CD4-positive, CD25-positive, alpha-beta regulatory T cell (primary cell): ENCODE measurements around the gene NOS1AP. TPM values are rescaled to one million over a fixed set of nuclear protein-coding genes. Genes with fewer than 3 reads are reported as not detected.

Source experiments
- ATAC-seq, 2 donors: fragments of 150-1000 bp; cut with Tn5 transposase; one replicate each; pipeline ENCODE4 v1.10.0; 2021; ENCODE audit warnings: low read depth in 2 of 2, moderate number of reproducible peaks in 2 of 2, moderate library complexity in 1 of 2
- DNase-seq, 3 donors: peaks; one replicate each; pipeline versions ENCODE4 v3.0.0 to v3.0.0-alpha.2; 2012 to 2022; ENCODE audit warnings: mixed read lengths in 1 of 3
- H3K27ac ChIP-seq: one replicate; pipeline ENCODE4 v1.7.0; 2013; ENCODE audit warnings: mild to moderate bottlenecking, low read length; ENCODE audit not compliant: insufficient read depth, poor library complexity, severe bottlenecking
- H3K27me3 ChIP-seq: one replicate; pipeline ENCODE4 v1.7.0; 2013; ENCODE audit warnings: low read length; ENCODE audit not compliant: control insufficient read depth, insufficient read depth
- H3K36me3 ChIP-seq: one replicate; pipeline ENCODE4 v1.7.0; 2013; ENCODE audit warnings: mild to moderate bottlenecking, low read length, moderate library complexity; ENCODE audit not compliant: control insufficient read depth, insufficient read depth
- H3K4me1 ChIP-seq: 2 replicates; pipeline ENCODE4 v1.7.0; 2013; ENCODE audit warnings: mild to moderate bottlenecking, low read length; ENCODE audit not compliant: insufficient read depth, control insufficient read depth, poor library complexity, severe bottlenecking
- H3K4me3 ChIP-seq: one replicate; pipeline ENCODE4 v1.7.0; 2013; ENCODE audit warnings: low read depth, mild to moderate bottlenecking, low read length, moderate library complexity
- H3K9me3 ChIP-seq, 2 experiments: 1 replicate in 1 of 2; 2 replicates in 1 of 2; pipeline ENCODE4 v1.7.0; 2013; ENCODE audit warnings: low read length in 2 of 2, mild to moderate bottlenecking in 1 of 2, moderate library complexity in 1 of 2; ENCODE audit not compliant: control insufficient read depth in 2 of 2
- H3K27ac Mint-ChIP-seq, 3 donors: one replicate each; pipeline ENCODE4 v1.8.0; 2020 to 2022; ENCODE audit warnings: mild to moderate bottlenecking in 3 of 3, mixed read lengths in 3 of 3, moderate library complexity in 2 of 3
- H3K27me3 Mint-ChIP-seq: one replicate; pipeline ENCODE4 v1.8.0; 2022; ENCODE audit warnings: mild to moderate bottlenecking, mixed read lengths
- H3K36me3 Mint-ChIP-seq: one replicate; pipeline ENCODE4 v1.8.0; 2020; ENCODE audit warnings: mixed read lengths
- H3K4me1 Mint-ChIP-seq, 4 donors: one replicate each; pipeline ENCODE4 v1.8.0; 2020 to 2022; ENCODE audit warnings: mixed read lengths in 4 of 4, mild to moderate bottlenecking in 1 of 4
- H3K4me3 Mint-ChIP-seq, 4 donors: one replicate each; pipeline ENCODE4 v1.8.0; 2020 to 2022; ENCODE audit warnings: mild to moderate bottlenecking in 4 of 4, mixed read lengths in 4 of 4, moderate library complexity in 3 of 4
- H3K9me3 Mint-ChIP-seq, 7 donors: one replicate each; pipeline ENCODE4 v1.8.0; 2020 to 2022; ENCODE audit warnings: mixed read lengths in 7 of 7, mild to moderate bottlenecking in 3 of 7, moderate library complexity in 2 of 7
- polyA plus RNA-seq, 4 donors: library from polyadenylated mRNA; unstranded; fragments of 300-500 nt; fragmentation: Illumina TruSeq; gene quantifications; one replicate each; pipeline ENCODE4 v1.2.3, GENCODE V29; 2021
- total RNA-seq: library from RNA; stranded (reverse); gene quantifications from one replicate; pipeline ENCODE4 v1.2.3, GENCODE V29; 2022

NOS1AP gene
- total and polyA plus RNA-seq, 5 donors from 2014 or later = not detected

DNA sequence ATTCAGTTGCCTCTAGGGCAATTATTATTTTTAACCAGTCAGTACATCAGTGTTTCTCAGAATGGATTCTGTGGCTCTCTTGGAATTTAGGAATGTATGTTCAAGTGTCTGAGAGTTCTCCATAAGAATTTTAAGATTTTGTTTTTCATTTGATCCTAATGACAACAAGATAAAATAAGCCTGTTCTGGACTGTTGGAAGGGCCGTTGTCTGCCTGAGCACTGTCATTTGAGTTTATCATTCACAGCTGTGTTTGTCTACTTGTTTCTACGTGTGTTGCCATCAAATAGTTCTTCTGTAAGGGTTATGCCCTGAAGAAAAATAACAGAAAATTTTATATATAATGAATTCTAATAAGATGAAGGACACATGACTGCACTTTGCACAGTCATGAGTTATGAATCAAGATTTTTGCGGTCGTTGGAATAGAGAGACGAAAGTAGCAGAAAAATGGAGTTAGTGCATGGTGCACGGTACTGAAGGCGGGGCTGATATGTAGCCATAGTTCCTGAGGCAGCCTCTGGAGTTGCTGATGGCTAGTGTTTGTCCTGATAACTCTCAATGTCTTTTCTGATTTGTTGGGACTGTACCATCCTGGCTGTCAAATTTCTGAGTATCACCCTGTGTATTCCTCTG is 92.5 kb downstream of the NOS1AP start:
- Mint-ChIP-seq H3K27me3 (peaks cover 24% of the 10 kb centered on the region), H3K4me1 (no peaks in the 10 kb centered on the region)
- H3K27ac ChIP-seq = no peak overlapping the region

DNA sequence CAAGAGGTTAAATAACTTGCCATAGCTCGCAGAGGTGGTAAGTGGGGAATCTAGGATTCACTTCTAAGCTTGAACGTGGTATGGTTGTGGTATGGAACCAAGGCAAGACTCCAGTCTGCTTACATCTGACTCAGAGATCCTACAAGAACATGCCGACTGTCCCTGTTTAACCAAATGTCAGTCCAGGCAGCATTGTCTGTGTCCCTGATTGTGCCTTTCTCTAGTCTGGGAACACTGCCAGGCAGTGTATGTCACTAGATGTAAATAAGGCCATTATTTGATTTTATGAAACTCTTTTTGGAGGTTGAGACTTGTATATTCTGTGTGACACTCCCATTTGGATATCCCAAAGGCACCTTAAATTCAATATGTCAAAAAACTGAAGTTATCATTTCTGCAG is 96.0 kb downstream of the NOS1AP start:
- H3K27me3 ChIP-seq = peaks cover 8% of the 10 kb centered on the region
- Mint-ChIP-seq H3K4me1 (no peaks in the 10 kb centered on the region), H3K36me3 (no peaks in the 10 kb centered on the region), H3K27ac (no peak overlapping the region), H3K4me3 (no peak overlapping the region), H3K9me3 (peaks cover 0 to 2% (median 0%) of the 10 kb centered on the region in 7 donors), H3K27me3 (peaks cover 25% of the 10 kb centered on the region)
- no peaks in the 10 kb centered on the region for H3K4me1 ChIP-seq
- H3K9me3 ChIP-seq = no peaks in the 10 kb centered on the region
- DNase-seq (no peak), ATAC-seq (no peak)
- no peak overlapping the region for H3K27ac ChIP-seq
- no peak overlapping the region for H3K4me3 ChIP-seq
- no peaks in the 10 kb centered on the region for H3K36me3 ChIP-seq

More for the DNA sequence above, 92.5 kb downstream of the NOS1AP start:
- Histone ChIP-seq H3K9me3 (no peaks in the 10 kb centered on the region), H3K4me3 (no peak overlapping the region), H3K36me3 (no peaks in the 10 kb centered on the region), H3K4me1 (no peaks in the 10 kb centered on the region), H3K27me3 (peaks cover 8% of the 10 kb centered on the region)
- ATAC-seq (no peak), DNase-seq (no peak)
- no peak overlapping the region for H3K27ac Mint-ChIP-seq
- no peak overlapping the region for H3K4me3 Mint-ChIP-seq
- no peaks in the 10 kb centered on the region for H3K36me3 Mint-ChIP-seq
- peaks cover 0 to 2% (median 0%) of the 10 kb centered on the region in 7 donors for H3K9me3 Mint-ChIP-seq

DNA sequence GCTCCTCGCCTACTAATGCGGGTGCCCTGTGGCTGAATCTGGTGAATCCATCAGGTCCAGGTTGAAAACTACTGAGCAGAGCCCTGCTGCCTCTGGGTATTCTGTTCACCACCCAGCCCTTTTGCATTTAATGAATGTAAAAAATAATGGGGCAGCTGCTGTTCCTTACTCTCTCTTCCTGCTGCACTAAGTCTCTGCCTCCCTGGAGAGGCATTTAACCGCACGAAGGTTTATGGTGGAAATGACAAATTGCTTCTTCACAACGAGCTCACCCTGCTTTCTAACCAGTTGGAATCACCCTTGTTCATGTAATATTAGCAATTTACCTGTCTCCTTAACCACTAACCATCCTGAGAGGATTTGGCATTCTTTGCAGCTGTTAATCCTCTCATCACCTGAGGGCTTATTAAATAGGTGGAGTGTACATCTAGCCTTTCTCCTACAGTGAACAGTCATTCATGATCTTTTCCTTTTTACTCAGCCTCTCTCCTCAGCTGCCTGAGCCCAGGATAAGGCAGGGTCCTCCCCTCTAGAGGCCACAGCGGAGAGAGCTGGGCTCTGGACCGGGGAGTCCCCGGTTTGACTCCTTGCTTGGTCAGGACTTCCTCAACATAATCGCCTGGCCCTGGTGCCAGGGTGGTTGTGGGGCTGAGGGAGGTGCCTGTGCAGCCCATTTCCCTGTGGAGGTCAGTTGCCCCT is 97.6 kb downstream of the NOS1AP start:
- no peak overlapping the region for H3K4me3 ChIP-seq
- no peaks in the 10 kb centered on the region for H3K36me3 ChIP-seq
- H3K36me3 Mint-ChIP-seq = no peaks in the 10 kb centered on the region

DNA sequence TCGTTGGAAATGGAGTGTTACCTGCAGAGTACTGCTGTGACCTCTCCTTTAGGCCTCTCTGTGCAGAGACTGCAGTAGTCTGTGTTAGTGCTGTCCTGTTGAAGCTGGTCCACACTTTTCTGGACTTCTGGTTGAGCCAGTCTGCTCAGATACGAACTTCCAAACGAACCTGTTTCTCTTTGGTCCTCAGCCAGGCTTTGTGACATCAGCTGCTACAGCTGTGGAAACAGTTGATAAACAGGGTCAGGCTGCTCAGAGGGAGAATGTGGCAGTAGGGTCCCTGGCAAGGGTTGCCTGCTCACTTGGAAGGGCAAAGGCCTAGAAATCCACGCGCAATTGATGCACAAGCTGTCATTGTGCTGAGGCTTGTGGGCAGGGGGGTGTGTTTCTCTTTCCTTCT is 98.8 kb downstream of the NOS1AP start:
- H3K27ac ChIP-seq = no peak overlapping the region
- no peak overlapping the region for H3K4me3 ChIP-seq
- DNase-seq (no peak), ATAC-seq (no peak)
- peaks cover 5% of the 10 kb centered on the region for H3K27me3 ChIP-seq
- no peaks in the 10 kb centered on the region for H3K9me3 ChIP-seq
- no peaks in the 10 kb centered on the region for H3K36me3 Mint-ChIP-seq
- no peaks in the 10 kb centered on the region for H3K9me3 Mint-ChIP-seq
- no peaks in the 10 kb centered on the region for H3K36me3 ChIP-seq
- H3K27me3 Mint-ChIP-seq = peaks cover 22% of the 10 kb centered on the region
- no peaks in the 10 kb centered on the region for H3K4me1 ChIP-seq
- no peak overlapping the region for H3K4me3 Mint-ChIP-seq
- H3K27ac Mint-ChIP-seq = no peak overlapping the region
- H3K4me1 Mint-ChIP-seq = no peaks in the 10 kb centered on the region

More for the DNA sequence above, 97.6 kb downstream of the NOS1AP start:
- no peak overlapping the region for H3K27ac ChIP-seq
- Mint-ChIP-seq H3K27ac (no peak overlapping the region), H3K9me3 (no peaks in the 10 kb centered on the region), H3K4me1 (no peaks in the 10 kb centered on the region), H3K27me3 (peaks cover 22% of the 10 kb centered on the region), H3K4me3 (no peak overlapping the region)
- DNase-seq = no peak
- no peak for ATAC-seq
- H3K27me3 ChIP-seq = peaks cover 8% of the 10 kb centered on the region
- H3K4me1 ChIP-seq = no peaks in the 10 kb centered on the region
- no peaks in the 10 kb centered on the region for H3K9me3 ChIP-seq

DNA sequence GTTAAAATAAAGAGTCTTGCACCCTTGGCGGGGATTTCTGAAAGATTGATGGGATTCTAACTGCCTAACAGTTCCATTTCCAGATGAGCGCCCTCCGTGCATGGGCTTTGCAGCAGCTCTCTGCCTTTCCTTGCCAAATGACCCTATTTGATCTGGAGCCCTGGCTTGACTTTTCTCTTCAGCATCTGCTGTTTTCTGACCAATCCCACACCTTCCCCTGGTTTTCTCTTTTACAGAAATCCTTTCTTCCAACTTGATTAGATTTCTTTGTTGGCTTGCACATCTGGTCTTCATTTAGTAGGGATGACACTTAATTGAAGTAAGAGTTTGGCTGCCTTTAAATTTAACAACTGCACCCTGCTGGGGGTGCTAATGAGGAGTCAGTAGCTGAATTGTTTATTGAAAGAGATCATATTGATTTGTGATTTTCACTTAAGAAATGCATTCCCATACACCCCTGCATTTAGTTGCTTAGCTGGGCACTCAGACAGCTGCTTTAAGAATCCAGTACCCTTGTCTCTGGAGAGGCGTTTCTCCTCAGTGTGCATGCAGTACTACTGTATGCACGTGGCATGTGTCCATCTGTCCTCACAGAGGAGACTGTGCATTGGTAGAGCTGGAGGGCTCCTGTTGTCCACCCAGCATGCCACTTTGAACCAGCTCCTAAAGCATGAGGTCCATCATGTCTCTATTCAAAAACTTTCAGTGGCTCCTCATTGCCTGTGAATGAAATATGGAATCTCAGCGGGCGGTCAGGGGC is 99.7 kb downstream of the NOS1AP start:
- Mint-ChIP-seq H3K4me1 (no peaks in the 10 kb centered on the region), H3K27ac (no peak overlapping the region), H3K27me3 (peaks cover 22% of the 10 kb centered on the region), H3K36me3 (no peaks in the 10 kb centered on the region), H3K4me3 (no peak overlapping the region), H3K9me3 (no peaks in the 10 kb centered on the region)
- ATAC-seq (no peak), DNase-seq (no peak)
- Histone ChIP-seq H3K27ac (no peak overlapping the region), H3K9me3 (no peaks in the 10 kb centered on the region), H3K36me3 (no peaks in the 10 kb centered on the region), H3K27me3 (peaks cover 5% of the 10 kb centered on the region), H3K4me1 (no peaks in the 10 kb centered on the region), H3K4me3 (no peak overlapping the region)

DNA sequence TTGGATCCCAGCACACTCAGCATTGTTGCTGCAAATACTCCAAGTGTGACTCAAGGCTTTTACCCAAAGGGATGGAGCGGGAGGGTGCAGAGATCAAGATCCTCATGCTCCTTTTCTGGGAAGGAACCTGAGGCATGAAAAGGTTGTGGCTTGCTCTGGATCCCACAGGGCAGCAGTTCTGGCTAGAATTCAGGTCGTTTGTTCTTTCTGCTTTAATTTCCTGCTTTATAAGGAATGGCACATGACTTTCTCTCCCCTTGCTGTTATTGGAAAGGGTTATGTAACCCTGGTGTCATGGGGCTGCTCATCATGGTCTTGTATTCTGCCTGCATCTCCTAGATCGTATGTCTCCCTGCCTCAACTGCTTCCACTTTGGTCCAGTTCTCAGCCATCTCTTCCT is 101.6 kb downstream of the NOS1AP start:
- DNase-seq (no peak), ATAC-seq (no peak)
- Mint-ChIP-seq H3K27me3 (peaks cover 17% of the 10 kb centered on the region), H3K4me3 (no peak overlapping the region), H3K27ac (no peak overlapping the region), H3K9me3 (no peaks in the 10 kb centered on the region), H3K36me3 (no peaks in the 10 kb centered on the region), H3K4me1 (no peaks in the 10 kb centered on the region)
- H3K9me3 ChIP-seq = no peaks in the 10 kb centered on the region
- no peaks in the 10 kb centered on the region for H3K4me1 ChIP-seq
- H3K27me3 ChIP-seq = no peaks in the 10 kb centered on the region
- H3K36me3 ChIP-seq = no peaks in the 10 kb centered on the region
- no peak overlapping the region for H3K27ac ChIP-seq
- H3K4me3 ChIP-seq = no peak overlapping the region

DNA sequence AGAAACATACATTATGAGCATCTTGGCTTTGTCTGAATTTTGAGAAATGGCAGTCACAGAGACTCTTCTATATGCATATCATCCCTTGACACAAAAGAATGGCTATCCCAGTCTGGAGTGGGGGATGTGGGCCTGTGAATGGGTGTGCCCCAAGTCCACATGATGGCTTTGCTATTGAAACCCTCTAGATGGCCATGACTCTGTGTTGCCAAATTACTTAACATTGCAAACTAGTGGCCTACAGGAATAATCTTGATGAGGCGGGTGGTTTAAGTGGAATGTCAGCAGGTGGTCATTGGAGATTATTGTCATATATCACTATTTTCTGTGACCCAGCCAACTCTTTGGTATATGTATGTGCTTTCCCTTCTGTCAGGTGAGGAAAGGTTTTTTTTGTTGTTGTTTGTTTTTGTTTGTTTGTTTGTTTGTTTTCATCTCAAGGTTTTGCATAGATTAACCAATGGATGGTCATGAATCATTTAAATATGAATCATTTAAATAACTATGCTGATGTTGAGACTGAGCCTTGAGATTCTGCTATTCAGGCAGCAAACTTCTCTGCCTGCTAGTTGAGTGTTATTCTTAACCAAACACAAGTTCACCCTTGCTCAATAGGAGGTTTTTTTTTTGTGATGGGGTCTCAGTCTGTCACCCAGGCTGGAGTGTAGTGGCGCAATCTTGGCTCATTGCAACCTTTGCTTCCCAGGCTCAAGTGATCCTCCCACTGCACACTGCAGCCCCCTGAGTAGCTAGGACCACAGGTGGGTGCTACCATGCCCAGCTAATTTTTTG is 103.0 kb downstream of the NOS1AP start:
- H3K36me3 ChIP-seq = no peaks in the 10 kb centered on the region

More for the DNA sequence above, 103.0 kb downstream of the NOS1AP start:
- peaks cover 15% of the 10 kb centered on the region for H3K27me3 Mint-ChIP-seq
- DNase-seq (no peak), ATAC-seq (no peak)
- Histone ChIP-seq H3K27me3 (no peaks in the 10 kb centered on the region), H3K4me3 (no peak overlapping the region), H3K27ac (no peak overlapping the region), H3K9me3 (no peaks in the 10 kb centered on the region), H3K4me1 (no peaks in the 10 kb centered on the region)
- H3K36me3 Mint-ChIP-seq = no peaks in the 10 kb centered on the region
- H3K4me1 Mint-ChIP-seq = no peaks in the 10 kb centered on the region
- no peaks in the 10 kb centered on the region for H3K9me3 Mint-ChIP-seq
- no peak overlapping the region for H3K4me3 Mint-ChIP-seq
- no peak overlapping the region for H3K27ac Mint-ChIP-seq
